HG03378 (cell line): ENCODE measurements around the gene SLCO2B1.

Experiments used
- ATAC-seq: cut with Tn5 transposase; IDR thresholded peaks from one replicate; pipeline ENCODE4 v1.9.1; 2021; ENCODE audit warnings: mild to moderate bottlenecking, moderate library complexity; ENCODE audit not compliant: unreplicated experiment

Gene SLCO2B1

DNA sequence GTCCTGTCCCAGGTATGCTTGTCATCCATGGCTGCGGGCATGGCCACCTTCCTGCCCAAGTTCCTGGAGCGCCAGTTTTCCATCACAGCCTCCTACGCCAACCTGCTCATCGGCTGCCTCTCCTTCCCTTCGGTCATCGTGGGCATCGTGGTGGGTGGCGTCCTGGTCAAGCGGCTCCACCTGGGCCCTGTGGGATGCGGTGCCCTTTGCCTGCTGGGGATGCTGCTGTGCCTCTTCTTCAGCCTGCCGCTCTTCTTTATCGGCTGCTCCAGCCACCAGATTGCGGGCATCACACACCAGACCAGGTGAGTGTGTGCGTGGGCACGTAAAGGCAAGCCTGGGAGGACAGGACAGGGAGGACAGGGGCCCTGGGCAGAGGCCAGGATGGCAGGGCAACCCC, 42.4 kb downstream of the SLCO2B1 start:
- no peak for ATAC-seq

DNA sequence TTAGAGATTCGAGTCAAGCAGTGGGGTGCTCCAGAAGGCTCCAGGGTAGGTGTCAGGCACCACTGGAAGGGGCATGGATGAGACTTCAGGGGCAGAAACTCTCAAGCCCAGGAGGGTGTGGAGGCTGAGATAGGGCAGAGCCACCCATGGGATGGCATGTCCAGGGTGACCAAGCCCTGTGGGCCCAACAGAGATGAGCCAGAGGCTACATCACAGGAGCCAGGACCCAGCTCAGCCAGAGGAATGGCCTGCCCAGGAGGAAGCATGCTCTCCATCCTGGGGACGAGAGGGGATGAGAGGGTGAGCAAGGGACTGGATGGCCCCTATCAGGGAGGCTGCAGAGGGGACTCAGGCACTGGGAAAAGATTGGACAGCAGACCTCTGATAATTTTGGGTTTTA, 42.8 kb downstream of the SLCO2B1 start:
- no peak for ATAC-seq

DNA sequence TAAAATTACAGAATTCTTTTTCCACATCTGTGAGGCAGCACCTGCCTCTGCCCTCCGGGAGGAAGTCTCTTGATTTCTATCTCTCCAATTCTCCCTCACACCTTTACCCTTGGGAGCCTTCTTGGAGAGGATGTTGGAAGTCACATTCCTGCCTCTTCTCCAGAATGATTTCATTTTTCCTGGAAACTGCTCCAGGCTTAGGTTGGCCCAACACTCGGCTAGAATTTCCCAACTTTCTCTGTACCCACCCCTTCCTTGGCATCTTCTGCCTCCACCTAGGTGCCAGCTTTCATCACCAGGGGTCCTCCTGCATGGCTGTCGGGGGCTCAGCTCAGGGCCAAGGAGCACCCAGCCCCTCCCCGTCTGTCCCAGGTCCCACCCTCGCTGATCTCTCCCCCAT, 43.2 kb downstream of the SLCO2B1 start:
- no peak for ATAC-seq

DNA sequence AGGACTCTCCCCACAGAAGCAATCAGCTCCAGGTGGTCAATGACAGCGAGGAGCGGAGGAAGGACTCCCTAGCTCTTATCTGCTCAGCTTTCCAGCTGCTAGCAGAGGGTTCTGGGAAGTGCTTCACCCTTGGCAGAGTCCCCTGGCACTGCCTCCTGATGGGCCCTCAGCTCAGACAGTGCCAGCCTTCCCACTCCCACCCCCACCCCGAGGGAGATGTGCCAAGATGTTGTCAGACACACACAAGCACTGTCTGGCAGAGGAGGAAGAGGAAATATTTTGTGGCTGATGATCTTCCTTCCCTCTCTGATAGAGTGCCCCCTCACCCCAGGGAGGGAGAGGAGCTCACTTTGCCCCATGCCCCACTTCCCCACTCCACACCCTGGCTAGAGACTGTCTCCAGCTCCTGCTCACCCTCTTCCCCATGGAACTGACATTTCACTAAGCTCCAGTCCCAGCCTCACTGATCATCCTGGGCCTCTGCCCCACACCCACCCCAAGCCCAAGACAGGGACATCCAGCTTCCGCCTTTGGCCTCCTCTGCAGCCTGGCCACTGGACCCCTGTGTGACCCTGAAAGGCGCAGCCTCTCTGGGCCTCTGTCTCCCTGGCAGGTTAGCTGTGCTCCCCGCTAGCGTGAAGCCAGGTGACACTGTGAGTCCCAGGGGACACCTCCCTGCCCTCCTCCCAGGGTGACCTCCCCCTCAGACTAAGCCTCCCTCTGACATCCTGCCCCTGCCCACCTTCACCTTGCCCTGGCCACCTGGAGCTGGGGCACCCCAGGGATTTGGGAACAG, 44.5 kb downstream of the SLCO2B1 start:
- ATAC-seq, result no peak

DNA sequence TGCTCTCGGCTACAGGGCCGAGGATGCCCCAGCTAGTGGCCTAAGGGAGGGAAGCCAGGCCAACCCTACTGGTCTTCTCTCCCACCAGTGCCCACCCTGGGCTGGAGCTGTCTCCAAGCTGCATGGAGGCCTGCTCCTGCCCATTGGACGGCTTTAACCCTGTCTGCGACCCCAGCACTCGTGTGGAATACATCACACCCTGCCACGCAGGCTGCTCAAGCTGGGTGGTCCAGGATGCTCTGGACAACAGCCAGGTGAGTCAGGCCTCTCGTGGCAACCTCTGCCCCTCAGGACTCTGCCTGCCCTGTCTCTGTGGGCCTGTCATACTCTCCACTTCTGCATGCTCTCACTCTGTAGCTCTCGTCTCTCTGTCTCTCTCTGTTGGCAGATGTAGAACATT, 45.5 kb downstream of the SLCO2B1 start:
- ATAC-seq, result no peak

DNA sequence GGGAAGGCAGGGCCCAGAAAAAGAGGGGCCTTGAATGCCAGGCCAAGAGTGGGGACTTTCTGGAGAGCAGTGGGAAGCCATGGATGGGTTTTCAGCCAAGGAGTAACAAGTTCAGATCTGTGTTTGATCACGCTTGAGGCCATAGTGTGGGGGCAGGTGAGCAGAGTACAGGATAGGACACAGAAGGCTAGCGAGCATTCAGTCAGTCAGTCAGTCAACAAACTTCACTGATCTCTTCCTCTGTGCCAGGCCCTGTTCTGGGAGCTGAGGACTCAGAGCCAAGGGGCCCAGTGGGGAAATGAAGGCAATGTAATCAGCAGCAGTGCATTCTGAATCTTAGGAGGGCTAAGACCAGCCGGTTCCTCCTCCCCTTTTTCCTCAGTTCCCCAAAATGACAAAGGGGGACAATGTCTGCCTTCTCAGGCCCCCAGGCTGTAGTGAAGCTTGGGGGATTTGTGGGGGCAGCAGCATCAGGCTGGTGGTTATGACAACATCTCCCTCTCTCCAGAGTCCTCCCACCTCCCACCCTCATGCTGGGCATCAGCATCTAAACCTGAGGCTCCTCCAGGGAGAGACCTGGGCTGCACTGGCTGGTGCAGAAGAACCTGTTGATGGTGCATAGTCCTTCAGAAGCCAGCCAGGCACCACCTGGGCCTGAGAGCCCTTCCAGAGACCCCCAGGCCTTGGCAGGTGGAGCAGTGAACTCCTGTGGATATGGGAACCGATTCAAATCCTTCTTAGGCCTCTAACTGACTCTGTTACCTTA, 46.8 kb downstream of the SLCO2B1 start:
- ATAC-seq, result no peak

DNA sequence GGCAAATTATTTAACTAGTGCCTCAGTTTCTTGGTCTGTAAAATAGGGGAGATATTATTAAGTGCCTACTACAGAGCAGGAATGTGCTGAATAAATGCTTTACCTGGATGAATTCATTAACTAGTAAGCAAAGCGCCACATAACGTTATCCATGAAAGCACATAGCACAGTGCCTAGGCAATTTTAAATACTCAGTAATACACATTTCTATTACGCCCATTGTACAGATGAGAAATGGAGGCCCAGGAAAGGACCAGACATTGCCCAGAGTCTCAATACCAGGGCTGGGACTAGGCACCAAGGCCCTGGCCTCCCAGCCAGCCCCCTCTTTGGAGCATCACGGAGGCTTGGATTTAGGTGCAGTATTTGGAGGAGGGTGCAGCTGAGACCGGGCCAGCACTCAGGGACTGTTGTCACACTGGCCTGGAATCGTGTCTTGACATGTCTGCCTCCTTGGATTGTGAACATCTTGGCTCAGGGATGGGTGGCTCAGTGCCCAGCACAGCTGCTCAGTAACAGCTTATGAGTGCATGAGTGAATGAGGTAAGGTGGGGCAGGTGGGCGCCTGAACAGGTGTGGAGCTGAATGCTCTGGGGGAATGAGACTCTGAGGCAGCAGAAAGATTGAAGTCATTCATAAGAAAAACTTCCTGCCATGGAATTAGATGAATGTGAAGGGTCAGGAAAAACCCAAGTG, 47.5 kb downstream of the SLCO2B1 start:
- no peak for ATAC-seq

DNA sequence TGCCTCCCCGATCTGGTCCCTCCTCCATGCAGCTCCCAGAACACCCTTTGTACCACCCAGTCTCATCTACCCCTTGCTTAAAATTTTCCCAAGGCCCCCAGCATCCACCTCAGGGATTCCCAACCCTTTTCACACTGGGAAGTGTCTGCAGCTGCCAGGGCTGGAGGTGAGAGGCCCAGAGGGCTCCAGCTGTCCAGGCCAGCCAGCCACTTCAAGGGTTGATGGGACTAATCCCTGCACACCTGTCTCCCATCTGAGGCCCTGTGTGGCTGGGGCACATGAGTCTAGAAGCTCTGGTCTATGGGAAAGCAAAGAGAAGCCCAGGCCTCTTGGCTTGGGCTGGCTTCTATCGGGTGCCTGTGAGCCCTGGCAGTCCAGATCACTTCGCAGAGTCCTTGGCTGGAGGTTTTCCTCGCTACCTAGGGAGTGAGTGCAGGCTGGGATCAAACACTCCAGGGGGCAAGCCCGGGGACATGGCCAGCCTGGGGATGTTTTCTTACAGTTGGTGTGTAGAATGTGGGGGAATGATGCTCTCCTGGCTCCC, 48.6 kb downstream of the SLCO2B1 start:
- ATAC-seq, result no peak

DNA sequence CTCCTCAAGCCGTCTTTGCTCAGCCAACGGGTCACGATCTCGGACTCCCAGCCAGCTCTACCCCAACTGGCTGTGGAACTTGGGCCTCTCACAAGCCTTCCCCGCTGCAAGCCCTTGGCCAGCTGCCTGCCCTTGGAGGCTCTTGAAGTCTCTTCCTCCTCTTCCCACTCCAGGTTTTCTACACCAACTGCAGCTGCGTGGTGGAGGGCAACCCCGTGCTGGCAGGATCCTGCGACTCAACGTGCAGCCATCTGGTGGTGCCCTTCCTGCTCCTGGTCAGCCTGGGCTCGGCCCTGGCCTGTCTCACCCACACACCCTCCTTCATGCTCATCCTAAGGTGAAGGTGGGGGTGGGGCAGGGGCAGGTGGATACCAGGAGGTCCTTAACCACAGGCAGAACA, 49.1 kb downstream of the SLCO2B1 start:
- no peak for ATAC-seq

DNA sequence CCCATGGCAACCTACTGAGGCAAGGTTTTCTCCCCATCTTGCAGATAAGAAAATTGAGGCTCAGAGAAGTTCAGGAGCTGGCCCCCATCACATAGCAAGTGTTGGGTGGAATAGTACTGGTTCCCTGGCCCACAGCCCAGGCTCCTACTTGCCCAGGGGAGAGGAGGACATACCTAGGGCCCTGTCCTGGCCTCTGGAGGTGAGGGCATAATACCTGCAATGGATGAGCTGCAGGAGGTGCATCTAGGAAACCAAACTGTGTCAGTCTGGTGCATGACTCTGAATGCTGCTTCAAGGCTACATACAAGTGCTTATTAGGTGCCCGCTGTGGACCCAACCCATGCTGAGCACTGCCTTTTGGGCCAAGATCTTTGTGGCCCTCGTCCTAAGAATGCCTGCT, 49.6 kb downstream of the SLCO2B1 start:
- no peak for ATAC-seq

DNA sequence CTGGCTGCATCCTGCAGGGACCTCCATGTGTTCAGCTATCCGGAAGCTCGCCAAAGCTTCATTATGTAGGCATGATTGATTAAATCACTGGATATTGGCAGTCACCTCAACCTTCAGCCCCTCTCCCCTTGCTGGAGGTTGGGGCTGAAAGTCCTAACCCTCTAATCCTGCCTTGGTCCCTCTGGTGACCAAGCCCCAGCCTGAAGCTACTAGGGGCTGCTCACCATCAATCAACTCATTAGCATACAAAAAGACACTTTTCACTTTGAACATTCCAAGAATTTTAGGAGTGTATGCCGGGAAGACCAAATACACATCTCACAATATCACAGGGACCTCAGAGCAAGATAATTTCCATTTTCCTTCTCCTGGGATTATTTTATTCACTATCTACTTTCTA, 50.9 kb downstream of the SLCO2B1 start:
- ATAC-seq, result no peak

DNA sequence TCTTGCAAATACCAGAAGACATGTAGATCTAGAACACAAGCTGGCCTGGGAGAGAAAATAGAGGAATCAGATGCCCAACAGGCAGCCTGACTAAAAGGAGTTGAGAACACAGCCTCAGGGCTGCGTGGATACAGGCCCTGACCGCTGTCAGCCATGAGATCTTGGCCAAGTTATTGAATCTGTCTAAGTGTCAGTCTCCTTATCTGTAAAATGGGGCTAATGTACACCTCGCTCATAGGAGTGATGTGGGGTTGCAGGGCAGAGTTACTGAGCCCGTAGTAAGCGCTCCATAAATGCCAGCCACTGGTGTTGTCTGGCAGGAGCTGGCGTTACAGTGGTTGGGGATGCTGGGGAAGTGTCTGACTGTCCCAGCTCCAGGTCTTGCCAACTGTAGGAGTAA, 51.3 kb downstream of the SLCO2B1 start:
- ATAC-seq, result no peak

DNA sequence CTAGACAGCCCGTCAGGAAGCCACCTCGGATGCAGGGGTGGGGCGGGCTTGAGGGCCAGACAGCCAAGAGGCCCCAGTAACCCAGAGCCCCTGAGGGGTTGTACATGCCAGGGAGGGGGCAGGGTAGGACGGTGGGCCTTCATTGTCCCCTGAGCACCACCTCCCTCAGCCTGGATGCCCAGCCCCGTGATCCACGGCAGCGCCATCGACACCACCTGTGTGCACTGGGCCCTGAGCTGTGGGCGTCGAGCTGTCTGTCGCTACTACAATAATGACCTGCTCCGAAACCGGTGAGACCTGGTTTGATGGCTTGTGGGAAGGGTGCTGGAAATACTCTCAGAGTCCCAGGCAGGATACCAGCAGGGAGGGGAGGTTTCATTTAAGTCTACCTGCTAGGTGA, 52.2 kb downstream of the SLCO2B1 start:
- no peak for ATAC-seq

DNA sequence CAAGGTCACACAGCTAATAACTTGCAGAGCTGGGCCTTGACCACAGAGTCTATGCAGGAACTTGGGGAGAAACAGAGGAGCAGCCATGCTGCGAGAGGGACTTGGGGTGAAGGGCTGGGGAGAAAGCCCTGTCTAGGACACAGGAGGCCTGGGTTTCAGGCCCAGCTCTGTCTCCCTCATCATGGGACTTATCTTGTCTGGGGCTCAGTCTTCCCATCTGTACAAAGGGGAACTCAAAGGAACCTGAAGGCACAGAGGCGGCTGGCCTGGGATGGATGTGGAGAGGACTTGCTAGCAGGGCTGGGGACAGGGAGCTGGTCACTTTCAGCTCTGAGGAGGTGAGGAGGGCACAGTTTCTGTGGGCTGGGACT, 52.7 kb downstream of the SLCO2B1 start:
- ATAC-seq, result no peak

DNA sequence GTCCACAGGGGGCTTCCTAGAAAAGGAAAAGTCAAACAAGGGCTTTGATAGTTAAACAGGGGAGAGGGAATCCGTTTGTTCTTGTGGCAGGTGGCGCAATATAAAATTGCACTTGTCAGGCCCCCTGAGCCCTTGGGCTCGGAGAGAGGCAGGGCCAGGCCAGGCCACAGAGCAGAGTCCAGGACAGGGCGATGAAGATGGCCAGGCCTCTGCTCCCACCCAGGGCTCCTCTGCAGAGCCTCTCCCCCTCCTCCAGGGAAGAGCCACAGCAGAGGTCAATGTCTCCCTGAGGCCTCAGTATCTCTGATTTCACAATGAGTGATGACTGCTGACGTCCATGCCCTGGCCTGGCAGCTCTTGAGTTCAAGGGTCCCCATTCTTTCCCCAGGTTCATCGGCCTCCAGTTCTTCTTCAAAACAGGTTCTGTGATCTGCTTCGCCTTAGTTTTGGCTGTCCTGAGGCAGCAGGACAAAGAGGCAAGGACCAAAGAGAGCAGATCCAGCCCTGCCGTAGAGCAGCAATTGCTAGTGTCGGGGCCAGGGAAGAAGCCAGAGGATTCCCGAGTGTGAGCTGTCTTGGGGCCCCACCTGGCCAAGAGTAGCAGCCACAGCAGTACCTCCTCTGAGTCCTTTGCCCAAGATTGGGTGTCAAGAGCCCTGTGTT, 53.2 kb downstream of the SLCO2B1 start:
- no peak for ATAC-seq

DNA sequence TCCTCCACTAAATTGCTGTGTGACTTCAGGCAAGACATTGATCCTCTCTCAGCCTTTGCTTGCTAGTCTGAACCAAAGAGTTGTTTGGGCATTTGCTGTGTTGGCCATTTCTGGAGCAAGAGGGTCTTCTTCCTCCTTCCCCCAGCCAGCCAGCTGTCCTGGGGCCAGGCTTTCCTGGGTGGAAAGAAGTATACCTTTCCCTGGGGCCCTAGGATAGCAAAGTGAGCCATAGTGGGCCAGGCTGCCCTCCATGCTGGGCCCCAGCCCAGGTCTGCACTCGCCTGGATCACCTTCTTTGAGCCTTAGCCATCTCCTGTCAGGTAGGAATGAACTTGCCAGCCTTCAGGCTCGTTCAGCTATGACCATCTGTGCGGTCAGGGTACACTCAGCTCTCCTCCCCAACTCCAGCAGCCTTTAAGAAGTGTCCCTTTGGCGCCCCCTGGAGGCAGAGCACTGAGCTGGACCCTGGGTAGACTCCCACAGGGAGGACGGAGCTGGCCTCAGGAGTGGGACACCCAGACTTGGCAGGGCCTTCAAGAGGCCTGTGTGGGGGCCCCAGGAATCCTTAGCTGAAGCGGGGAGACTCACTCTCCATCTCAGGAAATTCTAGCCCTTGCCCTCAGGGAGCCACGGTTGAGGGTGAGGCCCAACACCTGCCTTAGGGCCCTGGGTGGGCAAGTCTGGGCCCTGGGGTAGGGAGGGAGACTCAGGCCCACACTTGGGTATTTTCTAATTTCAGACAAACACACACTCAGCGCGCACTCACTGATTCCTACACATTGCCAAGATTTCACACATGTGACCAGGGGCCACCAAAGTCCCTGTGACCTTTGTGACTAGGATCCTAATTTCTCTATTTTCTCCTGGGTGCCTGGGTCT, 54.0 kb downstream of the SLCO2B1 start:
- ATAC-seq, result no peak

DNA sequence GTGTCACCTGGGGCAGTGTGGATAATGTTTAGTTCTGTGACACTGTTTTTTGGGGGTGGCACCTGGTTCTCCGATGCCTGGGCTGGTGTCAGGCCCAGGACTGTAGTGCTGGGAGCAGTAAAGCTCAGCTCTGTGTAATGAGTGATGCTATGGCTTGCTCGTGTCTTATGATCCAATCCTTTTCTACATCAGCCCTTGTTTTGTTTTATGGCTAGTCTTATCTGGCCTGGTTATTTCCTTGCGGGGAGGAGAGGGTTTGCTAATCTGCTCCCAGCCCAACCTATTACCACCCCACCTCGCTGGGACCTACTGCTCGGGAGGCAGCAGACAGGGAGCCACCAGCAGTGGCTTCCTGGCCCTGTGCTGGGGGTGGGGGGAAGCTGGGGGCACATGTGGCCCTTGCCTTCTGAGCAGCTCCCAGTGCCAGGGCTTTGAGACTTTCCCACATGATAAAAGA, 54.7 kb downstream of the SLCO2B1 start:
- ATAC-seq, result no peak

DNA sequence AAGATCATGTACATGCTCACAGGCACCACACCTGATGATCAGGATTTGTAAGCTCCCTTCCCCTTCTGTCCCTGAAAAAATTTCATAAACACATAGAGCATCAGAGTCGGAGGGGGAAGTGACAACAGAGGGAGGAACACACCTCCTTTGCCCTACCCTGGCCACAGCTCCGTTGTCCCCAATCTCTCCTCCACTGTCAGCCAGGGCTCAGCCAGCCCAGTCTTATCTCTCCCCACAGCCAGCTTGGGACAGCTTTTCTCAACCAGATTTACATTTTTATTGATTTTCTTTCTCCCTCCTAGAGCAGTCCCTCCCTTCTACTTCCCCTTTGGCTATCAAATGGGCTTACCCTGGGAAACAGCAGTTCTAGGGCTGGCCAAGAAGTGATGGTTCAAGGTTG, 57.5 kb downstream of the SLCO2B1 start:
- no peak for ATAC-seq

DNA sequence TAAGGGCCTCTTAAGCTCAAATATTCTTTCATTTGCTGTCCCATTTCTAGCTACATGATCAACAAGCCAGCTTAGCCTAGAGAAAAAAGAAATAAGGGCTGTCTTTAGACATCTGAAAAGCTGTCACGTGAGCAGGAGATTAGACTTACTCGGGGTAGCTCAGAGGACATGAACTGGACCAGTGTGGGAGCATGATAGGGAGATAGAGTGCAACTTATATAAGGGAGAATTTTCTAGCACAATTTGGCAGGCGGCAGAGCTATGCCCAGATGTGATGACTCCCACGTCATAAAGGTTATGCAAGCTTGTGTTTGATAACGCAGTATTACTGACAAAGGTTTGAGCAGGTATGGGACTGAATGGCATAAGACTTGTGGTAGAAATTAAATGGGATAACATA, 61.5 kb downstream of the SLCO2B1 start:
- no peak for ATAC-seq

DNA sequence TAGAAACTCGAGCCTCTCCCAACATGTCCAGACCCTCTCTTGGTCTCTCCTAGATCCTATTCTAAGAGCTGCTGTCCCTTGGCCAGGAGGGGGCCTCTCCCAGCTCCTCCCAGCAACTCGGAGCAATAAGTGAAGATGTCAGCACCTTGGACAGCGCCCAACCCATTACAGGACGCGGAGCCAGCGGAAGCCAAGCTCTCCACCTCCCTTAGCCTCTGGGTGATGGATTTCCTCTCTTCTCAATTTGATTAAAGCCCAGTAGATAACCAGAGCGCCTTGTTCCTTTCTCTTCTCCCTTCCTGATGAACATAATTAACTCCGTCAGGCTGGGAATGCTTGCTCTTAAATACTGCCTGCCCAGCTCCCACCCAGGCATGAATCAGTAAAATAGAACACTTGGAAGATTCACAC, 63.5 kb downstream of the SLCO2B1 start:
- ATAC-seq, result no peak
